ENCODE results near the gene BLOC1S4.

Gene BLOC1S4

DNA sequence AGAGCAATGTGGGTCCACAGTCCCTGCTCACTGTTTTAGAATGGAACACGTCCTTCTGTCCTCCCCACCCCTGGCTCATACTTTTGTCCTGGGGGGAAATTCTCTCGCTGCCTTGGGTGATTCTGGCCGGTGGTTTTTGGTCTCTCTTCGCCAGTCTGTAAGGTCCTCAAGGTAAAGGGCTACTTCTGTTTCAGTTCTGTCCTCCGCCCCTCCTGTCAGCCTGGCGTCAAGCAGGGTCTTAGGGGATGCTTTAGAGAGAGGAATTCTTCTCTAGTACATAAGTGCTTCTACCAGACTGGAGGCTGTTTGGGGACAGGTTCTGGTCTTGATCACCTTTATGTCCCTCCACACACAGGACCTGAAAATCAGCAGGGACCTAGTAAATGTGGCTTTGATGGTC lies 5.7 kb upstream of the BLOC1S4 start:
- TF ChIP-seq, protein P1, sequence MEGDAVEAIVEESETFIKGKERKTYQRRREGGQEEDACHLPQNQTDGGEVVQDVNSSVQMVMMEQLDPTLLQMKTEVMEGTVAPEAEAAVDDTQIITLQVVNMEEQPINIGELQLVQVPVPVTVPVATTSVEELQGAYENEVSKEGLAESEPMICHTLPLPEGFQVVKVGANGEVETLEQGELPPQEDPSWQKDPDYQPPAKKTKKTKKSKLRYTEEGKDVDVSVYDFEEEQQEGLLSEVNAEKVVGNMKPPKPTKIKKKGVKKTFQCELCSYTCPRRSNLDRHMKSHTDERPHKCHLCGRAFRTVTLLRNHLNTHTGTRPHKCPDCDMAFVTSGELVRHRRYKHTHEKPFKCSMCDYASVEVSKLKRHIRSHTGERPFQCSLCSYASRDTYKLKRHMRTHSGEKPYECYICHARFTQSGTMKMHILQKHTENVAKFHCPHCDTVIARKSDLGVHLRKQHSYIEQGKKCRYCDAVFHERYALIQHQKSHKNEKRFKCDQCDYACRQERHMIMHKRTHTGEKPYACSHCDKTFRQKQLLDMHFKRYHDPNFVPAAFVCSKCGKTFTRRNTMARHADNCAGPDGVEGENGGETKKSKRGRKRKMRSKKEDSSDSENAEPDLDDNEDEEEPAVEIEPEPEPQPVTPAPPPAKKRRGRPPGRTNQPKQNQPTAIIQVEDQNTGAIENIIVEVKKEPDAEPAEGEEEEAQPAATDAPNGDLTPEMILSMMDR (IDR thresholded peaks at IDR 0.05; ENCODE audit: insufficient read depth, missing control alignments) = no peak
- DNase-seq (ENCODE audit: insufficient read length, low spot score) = no peak
- no peak for FAIRE-seq

DNA sequence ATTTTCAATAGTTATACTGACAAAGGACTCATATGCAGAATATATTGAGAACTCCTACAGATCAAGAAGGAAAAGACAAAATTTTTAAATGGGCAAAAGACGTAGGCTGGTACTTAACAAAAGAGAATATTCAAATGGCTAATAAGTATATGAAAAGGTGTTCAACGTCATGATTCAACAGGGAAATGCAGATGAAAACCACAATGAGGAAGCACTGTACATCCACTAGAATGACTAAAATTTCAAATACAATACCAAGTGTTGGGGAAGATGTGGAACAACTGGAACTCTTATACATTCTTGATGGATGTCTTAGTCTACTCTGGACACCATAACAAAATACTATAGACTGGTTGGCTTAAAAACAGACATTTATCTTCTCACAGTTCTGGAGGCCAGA lies 5.0 kb upstream of the BLOC1S4 start:
- TF ChIP-seq, protein P1 (IDR thresholded peaks at IDR 0.05; ENCODE audit: insufficient read depth, missing control alignments) = no peak
- FAIRE-seq = no peak
- no peak for DNase-seq (ENCODE audit: insufficient read length, low spot score)

DNA sequence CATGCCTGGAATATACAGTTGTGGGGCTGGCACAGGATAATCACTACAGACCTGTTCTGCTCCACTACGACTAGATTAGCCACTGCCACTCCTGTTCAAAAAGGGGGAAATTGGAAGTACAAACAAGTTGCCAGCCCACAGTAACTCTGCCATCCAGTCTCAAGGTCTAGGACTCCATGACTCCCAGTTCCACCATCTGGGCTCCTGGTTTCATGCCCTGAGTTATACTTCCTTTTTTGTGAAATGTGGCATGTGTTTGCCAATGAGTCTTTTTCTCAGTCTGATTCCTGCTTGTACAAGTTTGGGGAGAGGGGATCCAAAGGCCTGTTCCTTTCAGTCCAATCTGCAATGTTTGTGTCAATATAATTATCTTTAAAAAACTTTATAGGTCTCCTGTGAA lies 1.0 kb upstream of the BLOC1S4 start:
- TF ChIP-seq, protein P1 (IDR thresholded peaks at IDR 0.05; ENCODE audit: insufficient read depth, missing control alignments) = no peak
- DNase-seq (ENCODE audit: insufficient read length, low spot score) (no peak), FAIRE-seq (no peak)

DNA sequence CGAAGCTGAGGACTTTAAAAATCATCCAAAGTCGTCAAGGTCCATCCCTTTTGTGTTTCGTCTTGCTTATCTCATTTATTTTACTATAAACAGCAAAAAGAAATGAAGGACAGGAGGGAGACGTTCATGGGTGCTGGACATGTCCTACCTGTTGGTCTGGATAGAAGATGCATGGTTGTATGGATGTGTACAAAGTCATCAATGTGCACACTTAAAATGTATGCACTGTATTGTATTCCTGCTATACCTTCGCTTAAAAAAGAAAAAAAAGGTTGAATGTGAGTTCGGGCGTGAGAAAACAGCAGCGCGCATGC lies 313 bp upstream of the BLOC1S4 start:
- TF ChIP-seq, protein P1 (IDR thresholded peaks at IDR 0.05; ENCODE audit: insufficient read depth, missing control alignments) = no peak
- no peak for DNase-seq (ENCODE audit: insufficient read length, low spot score)
- FAIRE-seq = no peak

DNA sequence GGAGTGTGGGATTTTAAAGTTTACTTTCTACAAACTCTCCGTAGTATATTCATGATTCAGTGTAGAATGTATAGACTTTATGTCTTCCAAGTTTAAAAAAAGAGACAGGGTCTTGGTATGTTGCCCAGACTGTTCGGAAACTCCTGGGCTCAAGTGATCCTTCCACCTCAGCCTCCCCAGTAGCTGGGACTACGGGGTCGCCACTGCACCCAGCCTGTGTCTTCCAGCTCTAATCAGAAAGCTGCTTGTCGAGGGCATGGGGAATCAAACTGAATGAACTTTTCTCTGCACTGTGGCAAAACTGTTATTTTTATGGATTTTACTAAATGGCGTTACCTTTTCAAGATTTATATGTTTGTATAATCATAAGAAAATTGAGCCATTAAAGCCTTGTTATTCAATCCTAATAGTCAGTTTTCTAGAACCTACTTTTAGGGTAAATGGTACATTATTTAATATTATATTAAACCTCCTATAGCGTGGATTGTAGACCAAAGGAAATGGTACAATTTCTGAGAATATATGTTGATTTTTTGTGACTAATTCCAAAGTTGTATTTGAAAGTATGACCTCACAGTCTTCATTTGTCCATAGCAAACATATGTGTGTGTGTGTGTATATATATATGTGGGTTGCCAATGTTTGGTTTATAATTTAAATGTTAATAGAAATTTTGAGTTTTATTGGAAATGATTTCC lies 1.1 kb downstream of the BLOC1S4 start:
- FAIRE-seq (no peak), DNase-seq (ENCODE audit: insufficient read length, low spot score) (no peak)
- TF ChIP-seq, protein P1 (IDR thresholded peaks at IDR 0.05; ENCODE audit: insufficient read depth, missing control alignments) = no peak

- DNase-seq (ENCODE audit: insufficient read length, low spot score) (no peak), FAIRE-seq (no peak)
- TF ChIP-seq, protein P1 (IDR thresholded peaks at IDR 0.05; ENCODE audit: insufficient read depth, missing control alignments) = no peak
Measured at GRCh38 chr4:6718932-6719610, 3.1 kb downstream of the BLOC1S4 start.

DNA sequence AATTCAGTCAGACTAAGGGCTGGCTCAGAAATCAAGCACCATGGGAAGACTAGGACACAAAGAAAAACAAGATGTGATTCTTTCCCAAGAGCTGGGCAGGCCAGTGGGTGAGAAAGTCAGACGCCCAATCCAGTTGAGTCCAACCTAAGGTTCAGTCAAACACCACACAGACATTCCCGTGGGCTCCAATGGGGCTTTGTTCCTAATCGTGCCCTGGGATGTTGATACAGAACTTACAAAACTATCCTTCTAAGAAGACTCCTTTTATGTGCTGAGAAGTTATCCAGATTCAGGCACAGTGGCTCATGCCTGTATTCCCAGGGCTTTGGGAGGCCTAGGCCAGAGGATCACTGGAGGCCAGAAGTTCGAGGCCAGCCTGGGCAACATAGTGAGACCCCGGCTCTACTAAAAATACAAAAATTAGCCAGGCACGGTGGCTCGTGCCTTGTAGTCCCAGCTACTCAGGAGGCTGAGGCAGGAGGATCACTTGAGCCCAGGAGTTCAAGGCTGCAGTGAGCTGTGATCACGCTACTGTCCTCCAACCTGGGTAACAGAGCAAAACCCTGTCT lies 3.7 kb downstream of the BLOC1S4 start:
- DNase-seq (ENCODE audit: insufficient read length, low spot score) = no peak
- no peak for FAIRE-seq
- TF ChIP-seq, protein P1 (IDR thresholded peaks at IDR 0.05; ENCODE audit: insufficient read depth, missing control alignments) = no peak
